Hematopoietic multipotent progenitor cell treated with erythropoietin and hydrocortisone succinate and interleukin-3 and kit ligand, for 4 days (in vitro differentiated cells): ENCODE results near the gene ING5.
A peak's percentile ranks its signal among the peaks of the same experiment; 100 is the strongest.

Experiments used
- DNase-seq: peaks from one replicate; pipeline ENCODE4 v3.0.0-alpha.2; 2015

The ING5 gene

DNA sequence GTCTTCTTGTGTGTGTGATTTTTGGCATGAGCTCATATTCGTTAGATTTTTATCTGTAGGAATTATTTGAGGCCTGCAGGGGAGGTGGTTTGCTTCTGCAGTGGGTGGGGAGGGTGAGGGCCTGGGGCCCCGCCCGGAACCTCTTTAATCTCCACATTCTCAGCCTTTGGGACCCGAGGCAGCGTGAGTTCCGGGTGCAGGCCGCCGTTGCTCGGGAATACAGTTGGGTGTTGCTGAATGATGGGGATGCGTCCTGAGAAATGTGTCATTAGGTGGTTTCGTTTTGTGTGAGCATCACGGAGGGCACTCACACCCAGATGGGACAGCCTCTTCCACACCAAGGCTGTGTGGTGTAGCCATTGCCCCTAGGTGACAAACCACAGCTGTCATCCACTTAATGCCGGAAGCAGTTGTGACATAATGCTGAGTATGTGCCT, 61.1 kb downstream of the ING5 start:
- DNase-seq: peak; percentile 59

DNA sequence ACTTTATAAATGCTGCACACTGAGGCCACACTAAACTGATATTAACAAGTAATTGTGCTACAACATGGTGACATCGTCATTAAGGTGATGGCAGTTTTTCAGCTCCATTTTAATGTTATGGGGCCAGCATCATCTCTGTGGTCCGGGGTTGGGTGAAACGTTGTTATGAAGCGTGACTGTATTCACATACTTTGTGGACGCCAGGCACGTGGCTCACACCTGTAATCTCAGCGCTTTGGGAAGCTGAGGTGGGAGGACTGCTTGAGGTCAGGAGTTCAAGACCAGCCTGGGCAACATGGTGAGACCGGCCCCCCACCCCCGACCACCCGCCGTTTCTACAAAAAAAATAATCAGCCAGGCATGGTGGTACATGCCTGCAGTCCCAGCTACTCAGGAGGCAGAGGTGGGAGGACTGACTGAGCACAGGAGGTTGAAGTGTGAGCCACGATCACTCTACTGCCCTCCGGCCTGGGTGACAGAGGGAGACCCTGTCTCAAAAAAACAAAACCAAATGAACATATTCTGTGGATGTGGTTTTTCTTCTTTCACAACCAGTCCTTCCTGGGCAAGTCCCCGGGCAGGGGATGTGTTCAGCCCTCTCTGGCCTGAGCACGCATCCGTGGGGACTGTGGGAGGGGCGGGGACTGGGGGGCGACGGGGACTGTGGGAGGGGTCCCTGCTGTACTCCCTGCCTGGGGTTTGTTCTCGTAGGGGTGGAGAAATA, 61.9 kb downstream of the ING5 start:
- DNase-seq: no peak

DNA sequence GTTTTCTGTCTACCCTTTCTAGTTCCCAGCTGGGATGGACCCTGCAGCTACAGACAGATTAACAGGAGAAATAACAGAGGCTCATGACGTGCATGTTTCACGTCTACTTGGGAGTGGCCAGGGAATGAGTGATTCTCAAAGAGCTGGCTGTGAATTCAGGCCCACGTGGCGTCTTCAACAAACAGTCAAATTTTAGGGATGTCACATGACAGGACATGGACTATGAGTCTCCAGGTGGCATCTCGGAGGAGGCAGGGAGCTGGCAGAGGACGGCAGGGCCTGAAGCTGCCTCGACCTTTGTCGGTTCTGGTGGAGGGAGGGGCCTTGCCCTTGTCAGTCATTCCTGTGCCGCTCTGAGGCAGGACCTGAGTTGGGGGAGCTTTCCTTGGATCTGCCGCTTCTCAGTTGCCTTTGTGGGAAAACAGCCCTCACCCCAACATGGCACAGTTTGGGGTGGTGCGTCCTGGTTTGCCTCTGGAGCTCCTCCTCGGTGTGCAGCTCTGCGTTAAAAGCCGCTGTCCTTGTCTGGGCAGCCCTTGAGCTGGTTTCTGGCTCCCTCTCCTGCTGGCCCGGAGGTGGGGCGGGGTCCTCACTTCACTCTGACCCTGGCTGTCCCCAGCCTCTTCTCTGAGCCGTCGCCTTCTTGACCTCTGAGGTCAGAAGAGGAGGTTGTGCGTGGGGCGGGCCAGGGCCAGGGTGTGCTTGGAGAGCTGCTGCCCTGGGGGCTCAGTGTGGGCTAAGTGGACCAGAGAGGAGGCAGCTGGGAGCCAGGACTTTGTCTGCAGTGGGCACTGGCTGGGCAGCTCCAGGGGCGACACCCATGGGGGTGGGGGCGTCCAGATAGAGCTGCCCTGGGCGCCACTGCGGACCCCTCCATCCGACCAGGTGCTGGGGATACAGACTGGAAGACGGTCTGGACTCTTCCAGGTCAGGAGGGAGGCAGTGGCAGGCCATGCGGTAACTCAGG, 62.7 kb downstream of the ING5 start:
- DNase-seq: no peak

DNA sequence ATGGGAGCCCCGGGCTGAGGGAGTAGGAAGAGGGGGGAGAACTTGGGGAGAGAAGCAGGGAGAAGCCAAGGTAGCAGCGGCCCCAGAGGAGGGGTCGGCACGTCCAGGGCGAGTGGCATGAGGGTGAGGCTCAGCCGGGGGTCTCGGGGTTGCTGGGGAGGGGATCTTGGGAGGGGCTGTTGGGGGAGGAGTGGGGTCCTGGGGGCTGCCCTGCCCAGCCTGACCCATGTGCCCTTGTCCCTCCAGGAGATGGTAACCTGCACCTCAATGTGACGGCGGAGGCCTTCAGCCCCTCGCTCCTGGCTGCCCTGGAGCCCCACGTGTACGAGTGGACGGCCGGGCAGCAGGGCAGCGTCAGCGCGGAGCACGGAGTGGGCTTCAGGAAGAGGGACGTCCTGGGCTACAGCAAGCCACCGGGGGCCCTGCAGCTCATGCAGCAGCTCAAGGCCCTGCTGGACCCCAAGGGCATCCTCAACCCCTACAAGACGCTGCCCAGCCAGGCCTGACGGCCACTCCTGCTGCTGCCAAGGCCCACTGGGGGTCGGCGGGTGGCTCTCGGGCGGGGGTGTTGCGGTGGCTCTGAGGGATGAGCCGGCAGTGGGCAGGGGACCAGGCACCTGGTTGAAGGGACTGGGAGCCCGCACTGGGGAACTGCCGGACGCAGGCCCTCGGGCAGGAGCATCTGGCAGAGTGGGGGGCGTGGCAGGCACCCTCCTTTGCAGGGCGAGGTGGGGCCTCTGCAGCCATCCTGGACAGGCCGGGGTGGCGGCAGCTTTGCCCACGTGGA, 65.8 kb downstream of the ING5 start:
- DNase-seq: no peak

DNA sequence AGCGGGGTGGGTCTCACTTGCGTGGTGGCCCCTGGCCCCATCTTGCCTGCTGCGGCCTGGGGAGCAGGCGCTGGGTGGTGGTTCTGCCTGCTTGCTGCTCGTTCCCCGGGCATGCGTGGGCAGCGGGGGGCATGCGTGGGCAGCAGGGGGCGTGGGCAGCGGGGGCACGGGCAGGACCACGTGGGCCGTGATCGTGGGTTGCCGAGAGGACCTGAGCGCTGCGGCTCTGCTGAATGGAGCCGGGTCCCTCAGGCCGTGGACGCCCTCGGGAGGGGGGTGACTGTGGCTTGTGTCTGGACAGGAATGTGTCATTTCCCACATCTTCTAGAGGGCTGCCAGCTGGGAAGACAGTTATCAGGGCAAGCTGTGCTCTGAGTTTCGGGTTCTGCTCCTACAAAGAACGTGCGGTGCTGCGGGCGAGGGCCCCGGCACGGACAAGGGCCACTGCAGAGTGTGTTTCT, 66.4 kb downstream of the ING5 start:
- DNase-seq: no peak

DNA sequence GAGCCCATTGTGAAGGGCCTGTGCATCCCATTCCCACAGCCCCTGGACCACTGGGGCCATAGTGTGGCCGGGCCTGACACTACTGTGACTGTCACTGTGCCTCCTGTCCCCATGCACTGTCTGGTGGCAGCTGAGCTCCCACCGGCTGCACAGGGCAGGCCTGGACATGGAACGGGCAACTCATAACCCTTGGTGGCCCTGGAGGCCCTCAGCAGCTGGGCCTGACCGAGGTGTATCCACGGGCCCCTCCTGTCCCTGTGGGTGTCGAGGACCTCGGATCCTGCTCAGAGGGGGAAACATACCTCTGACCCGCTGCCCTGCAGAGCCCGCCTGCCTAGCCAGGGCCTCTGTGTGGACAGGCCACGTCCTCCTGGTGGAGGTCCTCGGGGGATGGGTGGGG, 67.0 kb downstream of the ING5 start:
- DNase-seq: no peak

DNA sequence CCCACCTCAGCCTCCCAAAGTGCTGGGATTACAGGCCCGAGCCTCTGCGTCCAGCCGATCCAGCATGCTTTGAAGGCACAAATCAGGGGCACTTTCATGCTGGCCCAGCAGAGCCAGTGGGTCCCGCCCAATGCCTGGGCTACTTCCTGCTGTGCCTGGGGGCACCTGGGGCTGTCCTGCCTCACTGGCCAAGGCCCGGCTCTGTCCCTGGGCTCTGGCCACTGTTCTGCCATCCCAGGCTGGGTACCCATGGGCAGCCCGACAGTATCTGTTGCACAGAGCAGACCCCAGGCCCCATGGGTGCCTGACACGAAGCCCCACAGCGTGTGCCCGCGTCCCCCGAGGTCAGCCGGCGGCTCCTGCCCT, 68.0 kb downstream of the ING5 start:
- DNase-seq: no peak

DNA sequence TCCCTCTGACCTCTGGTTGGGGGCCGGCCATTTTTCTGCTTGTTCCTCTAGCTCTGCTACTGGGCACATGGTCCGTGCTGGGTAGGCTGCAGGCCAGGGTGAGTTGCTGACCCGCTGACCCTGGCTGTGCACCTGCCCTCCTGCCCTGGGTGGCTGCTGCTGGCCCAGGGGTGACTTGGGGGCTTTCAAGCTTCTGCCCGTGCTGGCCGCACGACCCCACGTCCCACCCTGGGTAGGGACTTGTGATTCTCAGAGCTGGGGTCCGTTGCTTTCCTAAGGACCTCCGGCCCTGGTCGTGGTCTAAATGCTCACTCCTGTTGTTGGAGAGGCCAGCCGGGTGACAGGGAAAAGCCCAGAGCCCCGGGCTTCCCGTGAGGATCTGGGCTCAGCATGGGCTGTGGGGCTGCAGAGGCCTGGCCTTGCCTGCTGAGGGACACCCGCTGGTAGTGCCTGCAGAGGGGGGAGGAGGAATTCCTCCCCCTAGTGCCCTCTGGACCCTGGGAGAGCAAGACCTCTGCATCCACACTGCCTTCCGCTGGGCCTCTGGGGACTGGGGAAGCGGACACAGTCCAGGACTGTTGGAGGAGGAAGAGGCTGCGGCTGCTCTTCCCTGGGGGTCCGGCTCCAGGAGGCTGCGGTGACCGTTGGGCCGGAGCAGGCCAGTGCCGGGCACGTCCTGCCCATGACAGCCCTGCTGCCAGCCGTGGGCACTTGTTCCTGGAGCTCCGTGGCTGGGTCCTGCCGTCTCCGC, 68.5 kb downstream of the ING5 start:
- DNase-seq: no peak

DNA sequence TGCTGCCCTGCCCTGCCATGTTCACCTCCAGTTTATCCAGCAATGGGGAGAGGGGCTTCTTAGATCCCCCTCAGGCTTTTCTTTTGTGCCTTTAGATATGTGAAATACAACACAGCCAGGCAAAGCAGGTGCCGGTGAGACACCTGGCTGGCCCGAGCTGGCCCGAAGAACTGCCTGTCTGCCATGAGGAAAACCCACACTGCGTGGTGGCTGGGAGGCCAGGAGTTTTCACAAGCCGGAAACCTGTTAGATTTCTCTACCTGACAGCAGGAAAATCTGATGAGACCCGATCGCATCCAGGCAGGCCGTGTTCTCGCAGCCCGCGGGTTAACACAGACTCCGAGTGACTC, 69.1 kb downstream of the ING5 start:
- DNase-seq: no peak

DNA sequence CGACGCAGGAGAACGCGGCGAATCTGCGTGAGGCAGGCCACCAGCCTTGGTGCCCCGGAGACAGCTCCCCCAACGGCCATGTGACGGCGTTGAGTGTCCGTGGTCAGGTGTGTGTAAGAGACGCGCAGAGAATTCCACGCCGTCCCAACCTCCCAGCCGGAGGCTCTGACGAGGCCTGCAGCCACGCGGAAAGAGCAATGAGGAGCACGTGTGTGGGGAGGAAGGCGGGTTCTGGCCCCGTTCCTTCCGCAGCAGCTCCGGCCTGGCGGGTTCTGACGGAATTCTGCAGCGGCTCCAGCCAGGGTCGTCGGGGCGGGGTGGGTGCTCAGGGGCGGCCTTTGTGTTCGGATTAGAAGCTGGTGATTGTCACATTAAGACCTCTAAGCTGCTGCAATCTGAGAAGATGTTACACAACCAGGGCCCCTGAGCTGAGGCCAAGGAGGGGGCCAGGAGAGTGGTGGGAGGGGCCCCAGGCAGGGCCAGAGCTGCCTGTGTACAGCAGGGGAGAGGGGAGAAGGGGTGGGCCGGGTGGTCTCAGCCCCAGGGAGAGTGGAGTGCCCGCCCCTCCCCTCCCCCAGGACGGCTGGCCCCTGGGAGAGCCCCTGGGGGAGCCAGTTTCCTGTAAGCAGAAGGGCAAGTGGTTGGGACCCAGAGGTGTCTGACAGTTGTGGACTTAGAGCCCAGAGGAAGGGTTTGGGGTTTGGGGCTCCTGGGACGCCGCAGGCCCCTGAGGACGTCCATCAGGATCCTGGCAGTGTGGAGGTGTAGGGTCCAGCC, 69.6 kb downstream of the ING5 start:
- peak; percentile 43 for DNase-seq

DNA sequence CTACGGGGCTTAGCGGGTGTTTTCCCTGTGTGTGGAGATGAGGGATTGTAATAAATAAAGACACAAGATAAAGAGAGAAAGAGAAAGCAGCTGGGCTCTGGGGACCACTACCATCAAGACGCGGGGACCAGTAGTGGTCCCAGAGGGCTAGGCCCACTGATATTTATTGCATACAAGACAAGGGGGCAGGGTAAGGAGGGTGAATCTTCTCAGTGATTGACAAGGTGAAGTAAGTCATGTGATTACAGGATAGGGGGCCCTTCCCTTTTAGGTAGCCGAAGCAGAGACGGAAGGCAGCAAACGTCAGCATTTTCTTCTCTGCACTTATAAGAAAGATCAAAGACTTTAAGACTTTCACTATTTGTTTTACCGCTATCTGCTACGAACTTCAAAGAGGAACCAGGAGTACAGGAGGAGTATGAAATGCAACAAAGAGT, 70.2 kb downstream of the ING5 start:
- DNase-seq: peak; percentile 30

DNA sequence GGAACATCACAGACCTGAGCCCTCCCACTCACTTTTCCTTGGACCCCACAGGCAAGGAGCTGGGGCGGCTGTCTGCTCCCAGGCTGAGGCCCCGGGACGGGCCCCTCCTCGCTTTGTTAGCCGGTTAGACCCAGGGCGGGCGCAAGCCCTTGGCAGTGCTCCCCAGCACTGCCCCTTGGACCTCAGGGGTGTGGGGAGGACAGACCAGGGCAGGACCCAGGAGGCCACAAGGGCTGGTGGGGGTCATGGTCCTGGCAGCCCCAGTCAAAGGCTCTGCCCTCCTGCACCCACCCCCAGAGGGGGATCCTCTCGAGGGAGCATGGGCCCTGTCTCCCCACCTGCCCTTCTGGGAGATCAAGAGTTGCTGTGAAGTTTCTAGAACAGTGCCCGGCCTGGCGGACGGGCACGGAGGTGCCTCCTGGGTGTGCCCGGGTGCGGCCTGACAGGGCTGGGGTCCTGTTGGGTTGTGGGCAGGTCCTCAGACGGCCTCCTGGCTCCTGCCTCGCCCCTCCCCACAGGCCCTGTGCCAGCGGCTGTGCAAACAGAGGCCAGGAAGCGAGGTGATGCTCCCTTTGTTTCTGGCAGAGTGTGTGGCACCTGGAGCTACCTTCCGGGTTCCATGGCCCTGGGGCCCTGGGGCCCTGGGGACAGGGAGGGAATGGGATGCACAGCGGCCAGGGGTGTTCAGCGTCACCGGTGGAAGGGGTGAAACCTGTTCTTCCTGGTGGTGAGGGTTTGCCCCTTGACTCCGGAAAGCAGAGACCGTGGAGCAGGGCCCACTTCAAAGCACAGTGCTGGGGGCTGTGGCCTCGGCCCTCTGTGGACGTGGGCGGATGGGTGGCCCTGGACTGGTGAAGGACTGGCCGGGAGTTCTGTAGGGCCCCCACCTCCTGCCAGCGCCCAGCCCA, 71.9 kb downstream of the ING5 start:
- no peak for DNase-seq

DNA sequence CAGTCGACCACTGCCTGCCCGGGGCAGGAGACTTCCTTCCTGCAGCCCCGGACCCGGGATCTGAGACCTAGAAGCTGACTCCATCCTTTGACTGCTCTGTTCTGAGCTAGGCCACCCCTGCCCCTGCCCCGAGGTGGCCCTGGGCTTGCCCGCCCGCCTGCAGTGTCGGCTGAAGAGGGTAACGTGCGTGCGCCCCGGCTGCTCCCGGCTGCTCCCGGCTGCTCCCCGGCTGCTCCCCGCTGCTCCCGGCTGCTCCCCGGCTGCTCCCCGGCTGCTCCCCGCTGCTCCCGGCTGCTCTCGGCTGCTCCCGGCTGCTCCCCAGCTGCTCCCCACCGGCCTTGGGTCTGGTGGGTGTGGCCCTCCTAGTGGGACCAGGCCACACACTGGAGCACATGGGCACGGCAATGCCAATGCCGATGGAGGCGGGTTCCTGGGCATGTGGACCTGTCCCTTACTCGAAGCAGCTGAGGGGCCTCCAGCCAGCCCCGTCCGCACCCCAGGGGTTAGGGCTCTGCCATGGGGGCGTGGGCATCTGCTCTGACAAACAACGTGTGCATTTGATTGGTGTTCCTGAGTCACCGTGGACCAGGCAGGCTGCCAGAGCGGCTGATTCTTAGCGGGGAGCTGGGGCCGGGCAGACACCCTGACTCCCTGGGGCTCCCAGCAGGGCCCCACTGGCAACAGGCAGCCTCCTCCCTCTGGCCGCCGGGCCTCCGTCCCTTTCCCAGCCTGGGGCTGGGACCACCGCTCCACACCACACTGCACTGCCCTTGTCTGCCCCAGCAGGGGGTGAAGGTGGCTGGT, 72.8 kb downstream of the ING5 start:
- peak; percentile 57 for DNase-seq

DNA sequence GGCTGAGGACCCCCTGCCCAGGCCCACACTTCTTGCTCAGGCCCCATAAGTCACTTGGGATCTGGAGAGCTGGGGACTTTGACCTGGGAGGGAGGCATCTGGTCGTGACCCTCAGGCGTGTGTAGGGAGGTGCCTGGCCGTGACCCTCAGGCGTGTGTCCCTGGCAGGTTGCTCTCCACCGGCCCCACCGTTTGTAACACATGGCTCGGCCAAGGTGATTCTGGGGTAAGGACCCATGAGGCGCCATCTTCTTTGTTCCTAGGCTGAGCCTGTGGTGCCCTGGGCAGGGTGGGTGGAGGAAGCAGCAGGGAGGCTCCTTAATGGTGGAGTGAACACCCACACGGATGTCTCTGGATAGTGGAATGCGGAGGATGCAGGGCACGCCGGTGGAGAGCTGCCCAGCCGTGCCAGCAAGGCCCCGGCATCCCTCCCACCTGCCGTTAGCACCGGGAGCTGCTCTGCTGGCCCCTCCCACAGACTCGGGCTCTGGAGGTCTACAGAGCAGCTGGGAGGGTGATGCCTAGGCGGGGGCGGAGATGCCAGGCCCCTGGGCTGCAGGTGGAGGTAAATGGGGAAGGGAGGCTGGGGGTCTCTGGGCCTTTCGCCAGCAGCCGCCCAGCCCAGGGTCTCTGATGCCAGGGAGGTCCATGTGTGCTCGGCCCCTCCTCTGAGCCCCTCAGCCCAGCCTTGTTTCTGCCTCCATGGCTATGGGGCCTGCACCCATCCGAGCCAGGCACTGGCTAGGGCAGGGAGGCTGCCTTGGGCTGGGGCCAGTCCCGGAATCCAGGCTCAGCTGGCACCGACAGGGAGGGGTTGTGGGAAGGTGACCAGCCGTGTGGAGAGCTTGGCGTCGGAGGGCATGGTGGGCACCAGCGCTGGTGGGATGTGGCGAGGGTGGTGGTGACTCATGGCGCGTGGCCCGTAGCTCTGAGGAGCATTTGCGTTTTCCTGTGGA, 73.7 kb downstream of the ING5 start:
- DNase-seq: no peak

DNA sequence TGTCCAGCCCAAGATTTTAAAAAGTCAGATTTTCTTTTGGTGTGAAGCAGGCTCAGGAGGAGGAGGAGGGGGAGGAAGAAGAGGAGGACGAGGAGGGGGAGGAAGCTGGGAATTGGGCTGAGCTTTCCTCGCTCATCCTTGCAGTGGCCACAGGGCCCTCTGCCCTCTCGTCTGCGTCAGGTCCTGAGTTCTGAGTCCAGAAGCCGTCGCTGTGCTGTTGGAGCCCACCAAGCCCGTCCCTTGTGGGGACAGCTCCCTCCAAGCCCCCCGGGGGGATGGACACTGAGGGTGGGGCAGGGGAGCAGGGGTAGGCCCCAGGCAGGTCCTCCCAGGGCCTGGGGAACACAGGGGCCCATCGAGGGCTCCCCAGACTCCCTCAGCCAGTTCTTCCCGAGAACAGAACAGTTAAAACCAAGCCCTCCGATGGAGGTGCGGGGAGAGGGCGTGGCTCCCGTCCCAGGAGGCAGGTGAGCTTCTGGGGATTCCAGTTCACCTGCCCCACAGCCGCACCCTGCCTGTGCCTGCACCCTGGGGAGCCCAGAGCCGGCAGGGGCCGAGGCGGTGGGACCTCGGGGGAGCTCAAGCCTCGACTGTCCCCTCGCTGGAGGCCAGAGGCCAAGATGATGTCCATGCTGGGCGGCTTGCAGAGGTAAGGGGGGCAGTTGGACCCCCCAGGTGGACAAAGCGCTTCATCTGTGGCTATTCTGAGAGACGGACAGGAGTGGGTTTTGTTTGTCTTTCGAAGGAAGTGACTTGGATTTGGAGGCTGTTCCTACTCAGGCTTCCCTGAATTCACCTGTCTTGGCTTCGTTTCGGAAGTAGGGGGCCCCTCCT, 74.7 kb downstream of the ING5 start, which contains the start of gene GAL3ST2:
GAL3ST2 (plus strand) TSS at position 487 of the 834 bp plus-strand sequence; CDS start at position 621, 134 bp downstream.
- DNase-seq: no peak

DNA sequence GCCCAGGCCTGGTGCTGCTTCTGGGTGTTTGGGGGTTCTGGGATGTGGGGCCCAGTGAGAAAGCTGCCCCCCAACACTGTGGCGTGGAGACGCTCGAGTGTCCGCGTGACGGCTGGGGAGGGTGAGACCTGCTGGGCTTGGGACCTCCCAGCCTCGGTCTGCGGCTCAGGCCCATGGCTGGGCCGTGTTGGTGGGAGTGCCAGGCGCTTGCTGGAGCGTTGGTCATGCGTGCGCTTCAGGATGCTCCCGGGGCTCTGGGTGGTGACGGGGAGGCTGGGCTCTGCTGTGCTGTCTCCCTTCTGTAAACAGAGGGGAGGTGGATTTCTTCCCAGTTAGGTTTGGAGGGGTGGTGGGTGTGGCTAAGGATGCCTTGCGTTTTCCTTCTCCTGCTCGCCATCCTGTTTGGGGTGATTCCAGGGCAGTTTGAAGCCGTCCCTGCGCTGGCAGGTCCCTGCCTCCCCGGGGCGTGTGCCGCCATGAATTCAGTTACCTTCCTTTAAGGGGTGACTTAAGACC, 75.4 kb downstream of the ING5 start:
- DNase-seq: no peak
